A549 treated with CORT108297 at 1 μM for 4 hours (cell line): ENCODE measurements around the gene DPPA3. TPM values are rescaled to one million over a fixed set of nuclear protein-coding genes. Genes with fewer than 3 reads are reported as not detected.

Experiments
- total RNA-seq: library from RNA; stranded (reverse); fragments of 200-300 nt; extraction: Qiagen RNA extraction; gene quantifications from 5 replicates; pipeline ENCODE4 v1.2.3, GENCODE V29; 2022

Gene DPPA3
- total RNA-seq, result not detected in 5 replicates

DNA sequence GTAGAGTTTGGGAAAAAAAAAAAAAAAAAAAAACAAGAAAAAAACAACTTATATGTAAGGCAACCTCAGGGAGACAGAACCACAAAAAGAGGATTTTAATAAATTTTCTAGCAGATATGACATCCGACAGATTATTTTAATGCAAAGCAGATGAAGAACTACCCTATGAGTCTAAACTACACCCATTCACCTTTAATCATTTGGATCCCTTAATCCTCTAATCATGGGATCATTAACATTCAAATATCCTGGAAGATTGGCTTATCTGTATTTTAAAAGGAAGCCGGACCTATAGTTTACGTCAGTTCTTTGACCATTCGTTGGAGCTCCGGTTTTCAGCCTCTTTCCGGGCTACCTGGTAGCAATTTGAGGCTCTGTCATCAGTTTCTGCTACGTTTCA lies at the start of gene DPPA3:
DPPA3 (plus strand) TSS at position 301 of the 400 bp plus-strand sequence. CDS start 138 bp downstream, outside the sequence.

DNA sequence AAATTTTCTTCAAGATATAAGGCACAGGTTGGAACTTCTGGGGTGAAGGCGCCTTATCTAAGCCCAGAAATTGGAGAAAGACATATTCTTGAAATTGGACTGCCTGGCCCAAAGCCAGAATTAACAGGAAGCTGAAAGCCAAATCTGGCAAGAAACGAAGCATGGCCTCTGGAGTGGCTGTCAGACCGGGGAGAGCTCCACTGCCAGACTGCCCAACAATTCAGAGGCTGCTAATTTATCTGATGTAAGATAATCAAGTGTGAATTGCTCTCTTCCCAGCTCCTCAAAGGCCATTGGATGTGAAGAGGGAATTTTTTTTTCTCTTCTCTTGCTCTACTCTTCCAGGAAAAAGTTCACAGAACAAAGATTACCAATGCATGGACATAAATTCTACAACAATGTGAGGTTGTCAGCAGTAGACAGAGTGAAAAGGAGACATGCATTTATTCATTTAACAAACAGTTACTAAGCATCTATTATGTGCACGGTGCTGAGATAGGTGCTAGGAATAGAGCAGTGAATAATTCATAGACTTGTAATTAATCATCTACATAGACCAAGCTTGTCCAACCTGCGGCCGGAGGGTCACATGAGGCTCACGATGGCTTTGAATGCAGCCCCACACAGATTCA lies 15.6 kb upstream of the DPPA3 start, which contains the start of gene GDF3:
GDF3 (minus strand) TSS at position 210 of the 632 bp plus-strand sequence; CDS start at position 163, 47 bp downstream.

DNA sequence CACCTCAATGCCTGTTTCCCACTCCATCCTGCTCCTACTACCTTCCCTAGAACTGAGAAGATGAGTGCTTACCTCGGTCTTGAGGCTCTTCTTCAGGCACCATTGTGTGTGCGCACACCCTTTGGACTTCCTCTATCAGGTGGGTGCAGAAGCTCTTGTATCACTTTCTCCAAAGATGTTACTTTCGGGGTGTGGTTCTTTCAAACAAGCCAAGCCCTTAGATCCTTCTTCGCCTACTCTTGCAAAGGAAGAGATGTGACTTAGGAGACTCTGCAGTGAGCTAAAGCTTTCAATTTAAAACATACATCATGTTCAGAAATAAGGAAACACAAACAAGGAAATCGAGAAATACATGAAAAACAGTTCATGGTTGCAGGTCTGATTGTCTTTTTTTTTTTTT lies 36.0 kb downstream of the DPPA3 start, which contains the start of gene CLEC4C:
CLEC4C (minus strand) TSS at position 130 of the 400 bp plus-strand sequence; CDS start at position 103, 27 bp downstream.

Other genes with a start within 250 kb of the DPPA3 start
- 0.02 to 0.07 TPM in 2 of 5 replicates, not detected in the others for gene CD163, start 207.7 kb upstream of the DPPA3 start, total RNA-seq
- not detected in 5 replicates for gene APOBEC1, start 45.5 kb upstream of the DPPA3 start, total RNA-seq
- gene GDF3, start 15.7 kb upstream of the DPPA3 start, total RNA-seq, result not detected in 5 replicates
- not detected in 5 replicates for gene CLEC4C, start 35.9 kb downstream of the DPPA3 start, total RNA-seq
- not detected in 5 replicates for gene NANOGNB, start 53.8 kb downstream of the DPPA3 start, total RNA-seq
- not detected in 5 replicates for gene NANOG, start 78.0 kb downstream of the DPPA3 start, total RNA-seq
- not detected in 5 replicates for gene SLC2A14, start 161.5 kb downstream of the DPPA3 start, total RNA-seq
- gene SLC2A3, start 224.8 kb downstream of the DPPA3 start, total RNA-seq, result 2.5 to 3.6 TPM (median 3.1 TPM) in 5 replicates